WTC11 (cell line): Measurements from ENCODE around the gene PRPF40B. TPM values are rescaled to one million over a fixed set of nuclear protein-coding genes. Genes with fewer than 3 reads are reported as not detected.
A peak's percentile ranks its signal among the peaks of the same experiment; 100 is the strongest.

Experiments
- ATAC-seq: fragments of 200-7000 bp; cut with Tn5 transposase; 2 replicates; pipeline ENCODE4 v1.10.0; 2021; ENCODE audit warnings: mild to moderate bottlenecking, moderate library complexity
- CTCF ChIA-PET: fragments of 300-600 bp; sonication (Branson Sonifier 250); formaldehyde crosslinking; loops from one replicate; lab custom pipeline; 2021; ENCODE audit warnings: antibody characterized with exemption; lab: Charles Lee
- POLR2A ChIA-PET: fragments of 350-600 bp; sonication (Branson Sonifier 250); formaldehyde crosslinking; loops from one replicate; lab custom pipeline; 2021; ENCODE audit warnings: antibody characterized with exemption; lab: Charles Lee
- DNase-seq: peaks from one replicate; pipeline ENCODE4 v3.0.0; 2021; ENCODE audit warnings: low spot score
- H3K27ac Mint-ChIP-seq: 2 replicates; pipeline ENCODE4 v1.8.0; 2021; ENCODE audit warnings: mixed read lengths
- H3K27me3 Mint-ChIP-seq: 2 replicates; pipeline ENCODE4 v1.8.0; 2021; ENCODE audit warnings: low read depth, mild to moderate bottlenecking, moderate library complexity, mixed read lengths
- H3K36me3 Mint-ChIP-seq: 2 replicates; pipeline ENCODE4 v1.8.0; 2021; ENCODE audit warnings: mixed read lengths
- H3K4me1 Mint-ChIP-seq: 2 replicates; pipeline ENCODE4 v1.8.0; 2022; ENCODE audit warnings: mixed read lengths
- H3K4me3 Mint-ChIP-seq: 2 replicates; pipeline ENCODE4 v1.8.0; 2021; ENCODE audit warnings: mild to moderate bottlenecking, moderate library complexity, mixed read lengths
- H3K9me3 Mint-ChIP-seq: 2 replicates; pipeline ENCODE4 v1.8.0; 2021; ENCODE audit warnings: mixed read lengths
- ETV6 ChIP-seq: sonication (generic); formaldehyde crosslinking; IDR thresholded peaks from 2 replicates; pipeline ENCODE4 v1.8.1; 2022; ENCODE audit warnings: mild to moderate bottlenecking, missing genetic modification reagents
- FOXJ3 ChIP-seq: sonication (generic); formaldehyde crosslinking; IDR thresholded peaks from 2 replicates; pipeline ENCODE4 v1.9.0; 2021; ENCODE audit warnings: missing genetic modification reagents, mild to moderate bottlenecking, borderline replicate concordance
- GABPB1 ChIP-seq: sonication (generic); formaldehyde crosslinking; IDR thresholded peaks from 2 replicates; pipeline ENCODE4 v1.8.1; 2023; ENCODE audit warnings: mild to moderate bottlenecking, missing genetic modification reagents
- JAZF1 ChIP-seq: fragments of 250-450 bp; sonication (Bioruptor Pico); IDR thresholded peaks from 2 replicates; pipeline ENCODE4 v1.9.0; 2021; ENCODE audit warnings: moderate library complexity, mild to moderate bottlenecking, inconsistent platforms
- JUN ChIP-seq: sonication (generic); formaldehyde crosslinking; IDR thresholded peaks from 2 replicates; pipeline ENCODE4 v1.8.0; 2023; ENCODE audit warnings: mild to moderate bottlenecking, missing genetic modification reagents
- MLX ChIP-seq: sonication (generic); formaldehyde crosslinking; IDR thresholded peaks from 2 replicates; pipeline ENCODE4 v1.8.1; 2023; ENCODE audit warnings: mild to moderate bottlenecking, missing genetic modification reagents, moderate library complexity
- NR1H2 ChIP-seq: sonication (generic); formaldehyde crosslinking; IDR thresholded peaks from 2 replicates; pipeline ENCODE4 v1.9.0; 2021; ENCODE audit warnings: mild to moderate bottlenecking, moderate library complexity, missing genetic modification reagents
- NR2C2 ChIP-seq: sonication (generic); formaldehyde crosslinking; IDR thresholded peaks from 2 replicates; pipeline ENCODE4 v1.8.0; 2022; ENCODE audit warnings: mild to moderate bottlenecking, missing genetic modification reagents
- RELA ChIP-seq: sonication (generic); formaldehyde crosslinking; IDR thresholded peaks from 2 replicates; pipeline ENCODE4 v1.8.1; 2022; ENCODE audit warnings: missing genetic modification reagents, mild to moderate bottlenecking, borderline replicate concordance
- RORB ChIP-seq: fragments of 250-450 bp; sonication (Bioruptor Pico); IDR thresholded peaks from 2 replicates; pipeline ENCODE4 v1.9.0; 2021; ENCODE audit warnings: mild to moderate bottlenecking
- TP53 ChIP-seq: sonication (generic); formaldehyde crosslinking; IDR thresholded peaks from 2 replicates; pipeline ENCODE4 v1.8.1; 2023; ENCODE audit warnings: mild to moderate bottlenecking, missing genetic modification reagents
- ZBTB21 ChIP-seq: sonication (generic); formaldehyde crosslinking; IDR thresholded peaks from 2 replicates; pipeline ENCODE4 v1.8.1; 2023; ENCODE audit warnings: mild to moderate bottlenecking, missing genetic modification reagents, borderline replicate concordance
- ZNF263 ChIP-seq: sonication (generic); formaldehyde crosslinking; IDR thresholded peaks from 2 replicates; pipeline ENCODE4 v1.8.1; 2022; ENCODE audit warnings: low read depth, mild to moderate bottlenecking, moderate library complexity, missing genetic modification reagents
- ZNF281 ChIP-seq: sonication (generic); formaldehyde crosslinking; IDR thresholded peaks from 2 replicates; pipeline ENCODE4 v1.8.0; 2023; ENCODE audit warnings: mild to moderate bottlenecking, missing genetic modification reagents
- ZNF317 ChIP-seq: sonication (generic); formaldehyde crosslinking; IDR thresholded peaks from 2 replicates; pipeline ENCODE4 v1.8.1; 2023; ENCODE audit warnings: low read depth, mild to moderate bottlenecking, moderate library complexity, missing genetic modification reagents, borderline replicate concordance
- ZNF416 ChIP-seq: fragments of 250-450 bp; sonication (Bioruptor Pico); IDR thresholded peaks from 2 replicates; pipeline ENCODE4 v1.9.0; 2021; ENCODE audit warnings: mild to moderate bottlenecking, inconsistent platforms
- ZNF532 ChIP-seq: fragments of 250-450 bp; sonication (Bioruptor Pico); IDR thresholded peaks from 2 replicates; pipeline ENCODE4 v1.9.0; 2021; ENCODE audit warnings: mild to moderate bottlenecking, borderline replicate concordance
- ZSCAN18 ChIP-seq: fragments of 250-450 bp; sonication (Bioruptor Pico); IDR thresholded peaks from 2 replicates; pipeline ENCODE4 v2.1.2; 2022; ENCODE audit warnings: mild to moderate bottlenecking, moderate library complexity
- total RNA-seq: library from RNA; stranded (reverse); gene quantifications from 3 replicates; pipeline ENCODE4 v1.2.3, GENCODE V29; 2021
- TF ChIP-seq, protein P1 (sequence below): sonication (generic); formaldehyde crosslinking; conservative IDR thresholded peaks from 2 replicates; pipeline ENCODE4 v1.8.1; 2023; ENCODE audit warnings: mild to moderate bottlenecking, low read depth, missing genetic modification reagents, moderate library complexity
- TF ChIP-seq, protein P2 (sequence below): sonication (generic); formaldehyde crosslinking; IDR thresholded peaks from 2 replicates; pipeline ENCODE4 v1.8.0; 2023; ENCODE audit warnings: missing genetic modification reagents
- TF ChIP-seq, protein P3 (sequence below): sonication (generic); formaldehyde crosslinking; IDR thresholded peaks from 2 replicates; pipeline ENCODE4 v1.8.1; 2023; ENCODE audit warnings: mild to moderate bottlenecking, missing genetic modification reagents

PRPF40B gene
- total RNA-seq, 1 experiment from 2014 or later, result 46.0 TPM

DNA sequence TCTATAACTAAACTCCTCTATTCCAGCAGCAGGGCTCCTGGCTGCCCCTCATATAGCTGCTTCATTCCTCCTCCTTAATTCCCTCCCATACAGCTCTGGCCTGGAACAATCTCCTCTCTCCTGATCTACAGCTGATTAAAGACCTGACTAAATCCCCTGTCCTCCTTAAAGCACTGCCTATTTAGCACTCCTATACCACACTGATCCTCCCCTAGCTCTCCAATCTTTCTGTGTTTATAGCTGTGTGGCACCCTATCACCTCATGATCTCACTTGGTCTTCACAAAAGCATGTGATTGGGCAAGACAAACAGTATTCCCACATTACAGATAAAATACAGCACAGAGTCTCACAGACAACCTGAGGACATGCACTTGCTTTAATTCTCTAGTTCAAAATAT, 66.4 kb downstream of the PRPF40B start:
- no peak for DNase-seq
- no peak overlapping the region for H3K4me3 Mint-ChIP-seq
- no peaks in the 10 kb centered on the region for H3K36me3 Mint-ChIP-seq
- TF ChIP-seq, protein P1, sequence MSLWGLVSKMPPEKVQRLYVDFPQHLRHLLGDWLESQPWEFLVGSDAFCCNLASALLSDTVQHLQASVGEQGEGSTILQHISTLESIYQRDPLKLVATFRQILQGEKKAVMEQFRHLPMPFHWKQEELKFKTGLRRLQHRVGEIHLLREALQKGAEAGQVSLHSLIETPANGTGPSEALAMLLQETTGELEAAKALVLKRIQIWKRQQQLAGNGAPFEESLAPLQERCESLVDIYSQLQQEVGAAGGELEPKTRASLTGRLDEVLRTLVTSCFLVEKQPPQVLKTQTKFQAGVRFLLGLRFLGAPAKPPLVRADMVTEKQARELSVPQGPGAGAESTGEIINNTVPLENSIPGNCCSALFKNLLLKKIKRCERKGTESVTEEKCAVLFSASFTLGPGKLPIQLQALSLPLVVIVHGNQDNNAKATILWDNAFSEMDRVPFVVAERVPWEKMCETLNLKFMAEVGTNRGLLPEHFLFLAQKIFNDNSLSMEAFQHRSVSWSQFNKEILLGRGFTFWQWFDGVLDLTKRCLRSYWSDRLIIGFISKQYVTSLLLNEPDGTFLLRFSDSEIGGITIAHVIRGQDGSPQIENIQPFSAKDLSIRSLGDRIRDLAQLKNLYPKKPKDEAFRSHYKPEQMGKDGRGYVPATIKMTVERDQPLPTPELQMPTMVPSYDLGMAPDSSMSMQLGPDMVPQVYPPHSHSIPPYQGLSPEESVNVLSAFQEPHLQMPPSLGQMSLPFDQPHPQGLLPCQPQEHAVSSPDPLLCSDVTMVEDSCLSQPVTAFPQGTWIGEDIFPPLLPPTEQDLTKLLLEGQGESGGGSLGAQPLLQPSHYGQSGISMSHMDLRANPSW (CRISPR knock-in tag), result no peak
- TF ChIP-seq FOXJ3 (CRISPR knock-in tag) (no peak), ZSCAN18 (CRISPR knock-in tag) (no peak), ZBTB21 (no peak), GABPB1 (no peak)
- POLR2A ChIA-PET, result interaction anchor here (1.4 kb wide), 1 partner anchor 16 kb away, joined by 3 read pairs; no protein-coding TSS in a partner anchor
- H3K27me3 Mint-ChIP-seq, result no peaks in the 10 kb centered on the region
- CTCF ChIA-PET, result interaction anchor here (0.8 to 4.7 kb wide), 7 partner anchors 13 to 110 kb away, joined by 3 to 22 read pairs (median 5); partner anchors contain the start of genes FMNL3 and TMBIM6
- ATAC-seq, result no peak
- H3K27ac Mint-ChIP-seq, result no peak overlapping the region
- H3K9me3 Mint-ChIP-seq, result no peaks in the 10 kb centered on the region
- H3K4me1 Mint-ChIP-seq, result peaks cover 27% of the 10 kb centered on the region

GRCh38 chr12:49692851-49693250, 69.5 kb downstream of the PRPF40B start:
- H3K27ac Mint-ChIP-seq, result peak overlapping the region; percentile 64; the same call in 1 of the 2 replicates
- H3K36me3 Mint-ChIP-seq, result no peaks in the 10 kb centered on the region
- DNase-seq, result no peak
- no peak for ATAC-seq
- POLR2A ChIA-PET, result interaction anchor here (1.0 kb wide), 1 partner anchor 14 kb away, joined by 3 read pairs; the partner anchor contains the start of gene FMNL3
- CTCF ChIA-PET, result interaction anchor here (0.9 to 1.3 kb wide), 4 partner anchors 14 to 113 kb away, joined by 3 to 6 read pairs (median 3); partner anchors contain the start of gene TMBIM6
- H3K4me1 Mint-ChIP-seq, result peaks cover 54% of the 10 kb centered on the region
- H3K9me3 Mint-ChIP-seq, result no peaks in the 10 kb centered on the region
- H3K27me3 Mint-ChIP-seq, result no peaks in the 10 kb centered on the region
- H3K4me3 Mint-ChIP-seq, result no peak overlapping the region
- no peak for TF ChIP-seq NR1H2
- no peak for TF ChIP-seq RORB (CRISPR knock-in tag)
- TF ChIP-seq, protein P2, sequence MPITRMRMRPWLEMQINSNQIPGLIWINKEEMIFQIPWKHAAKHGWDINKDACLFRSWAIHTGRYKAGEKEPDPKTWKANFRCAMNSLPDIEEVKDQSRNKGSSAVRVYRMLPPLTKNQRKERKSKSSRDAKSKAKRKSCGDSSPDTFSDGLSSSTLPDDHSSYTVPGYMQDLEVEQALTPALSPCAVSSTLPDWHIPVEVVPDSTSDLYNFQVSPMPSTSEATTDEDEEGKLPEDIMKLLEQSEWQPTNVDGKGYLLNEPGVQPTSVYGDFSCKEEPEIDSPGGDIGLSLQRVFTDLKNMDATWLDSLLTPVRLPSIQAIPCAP (CRISPR knock-in tag), result no peak
- no peak for TF ChIP-seq NR2C2 (CRISPR knock-in tag)
- no peak for TF ChIP-seq ZNF532 (CRISPR knock-in tag)
- TF ChIP-seq, protein P3, sequence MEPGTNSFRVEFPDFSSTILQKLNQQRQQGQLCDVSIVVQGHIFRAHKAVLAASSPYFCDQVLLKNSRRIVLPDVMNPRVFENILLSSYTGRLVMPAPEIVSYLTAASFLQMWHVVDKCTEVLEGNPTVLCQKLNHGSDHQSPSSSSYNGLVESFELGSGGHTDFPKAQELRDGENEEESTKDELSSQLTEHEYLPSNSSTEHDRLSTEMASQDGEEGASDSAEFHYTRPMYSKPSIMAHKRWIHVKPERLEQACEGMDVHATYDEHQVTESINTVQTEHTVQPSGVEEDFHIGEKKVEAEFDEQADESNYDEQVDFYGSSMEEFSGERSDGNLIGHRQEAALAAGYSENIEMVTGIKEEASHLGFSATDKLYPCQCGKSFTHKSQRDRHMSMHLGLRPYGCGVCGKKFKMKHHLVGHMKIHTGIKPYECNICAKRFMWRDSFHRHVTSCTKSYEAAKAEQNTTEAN (CRISPR knock-in tag), result no peak
- no peak for TF ChIP-seq ZNF317 (CRISPR knock-in tag)
- no peak for TF ChIP-seq MLX
- no peak for TF ChIP-seq TP53 (CRISPR knock-in tag)
- no peak for TF ChIP-seq ZNF263
- TF ChIP-seq JAZF1 (CRISPR knock-in tag), result no peak
- TF ChIP-seq ZNF281 (CRISPR knock-in tag), result no peak
- TF ChIP-seq JUN (CRISPR knock-in tag), result no peak
- no peak for TF ChIP-seq ETV6 (CRISPR knock-in tag)
- no peak for TF ChIP-seq RELA (CRISPR knock-in tag)
- no peak for TF ChIP-seq ZNF416 (CRISPR knock-in tag)
